WTC11 (cell line): ENCODE measurements around the gene ALG14. TPM values are rescaled to one million over a fixed set of nuclear protein-coding genes. Genes with fewer than 3 reads are reported as not detected.

Source experiments
- ATAC-seq: fragments of 200-7000 bp; cut with Tn5 transposase; 2 replicates; pipeline ENCODE4 v1.10.0; 2021; ENCODE audit warnings: mild to moderate bottlenecking, moderate library complexity
- CTCF ChIA-PET: fragments of 300-600 bp; sonication (Branson Sonifier 250); formaldehyde crosslinking; loops from one replicate; lab custom pipeline; 2021; ENCODE audit warnings: antibody characterized with exemption; lab: Charles Lee
- POLR2A ChIA-PET: fragments of 350-600 bp; sonication (Branson Sonifier 250); formaldehyde crosslinking; loops from one replicate; lab custom pipeline; 2021; ENCODE audit warnings: antibody characterized with exemption; lab: Charles Lee
- DNase-seq: peaks from one replicate; pipeline ENCODE4 v3.0.0; 2021; ENCODE audit warnings: low spot score
- H3K27ac Mint-ChIP-seq: 2 replicates; pipeline ENCODE4 v1.8.0; 2021; ENCODE audit warnings: mixed read lengths
- H3K27me3 Mint-ChIP-seq: 2 replicates; pipeline ENCODE4 v1.8.0; 2021; ENCODE audit warnings: low read depth, mild to moderate bottlenecking, moderate library complexity, mixed read lengths
- H3K36me3 Mint-ChIP-seq: 2 replicates; pipeline ENCODE4 v1.8.0; 2021; ENCODE audit warnings: mixed read lengths
- H3K4me1 Mint-ChIP-seq: 2 replicates; pipeline ENCODE4 v1.8.0; 2022; ENCODE audit warnings: mixed read lengths
- H3K4me3 Mint-ChIP-seq: 2 replicates; pipeline ENCODE4 v1.8.0; 2021; ENCODE audit warnings: mild to moderate bottlenecking, moderate library complexity, mixed read lengths
- H3K9me3 Mint-ChIP-seq: 2 replicates; pipeline ENCODE4 v1.8.0; 2021; ENCODE audit warnings: mixed read lengths
- ETV6 ChIP-seq: sonication (generic); formaldehyde crosslinking; IDR thresholded peaks from 2 replicates; pipeline ENCODE4 v1.8.1; 2022; ENCODE audit warnings: mild to moderate bottlenecking, missing genetic modification reagents
- JAZF1 ChIP-seq: fragments of 250-450 bp; sonication (Bioruptor Pico); IDR thresholded peaks from 2 replicates; pipeline ENCODE4 v1.9.0; 2021; ENCODE audit warnings: moderate library complexity, mild to moderate bottlenecking, inconsistent platforms
- NR1H2 ChIP-seq: sonication (generic); formaldehyde crosslinking; IDR thresholded peaks from 2 replicates; pipeline ENCODE4 v1.9.0; 2021; ENCODE audit warnings: mild to moderate bottlenecking, moderate library complexity, missing genetic modification reagents
- PRRX2 ChIP-seq: fragments of 250-450 bp; sonication (Bioruptor Pico); IDR thresholded peaks from 2 replicates; pipeline ENCODE4 v1.8.0; 2021; ENCODE audit warnings: mild to moderate bottlenecking
- ZNF138 ChIP-seq: sonication (generic); formaldehyde crosslinking; conservative IDR thresholded peaks from 2 replicates; pipeline ENCODE4 v1.8.1; 2022; ENCODE audit warnings: mild to moderate bottlenecking, moderate library complexity, missing genetic modification reagents
- ZNF232 ChIP-seq: sonication (generic); formaldehyde crosslinking; IDR thresholded peaks from 2 replicates; pipeline ENCODE4 v1.8.0; 2022; ENCODE audit warnings: mild to moderate bottlenecking, missing genetic modification reagents
- ZNF317 ChIP-seq: sonication (generic); formaldehyde crosslinking; IDR thresholded peaks from 2 replicates; pipeline ENCODE4 v1.8.1; 2023; ENCODE audit warnings: low read depth, mild to moderate bottlenecking, moderate library complexity, missing genetic modification reagents, borderline replicate concordance
- total RNA-seq: library from RNA; stranded (reverse); gene quantifications from 3 replicates; pipeline ENCODE4 v1.2.3, GENCODE V29; 2021
- TF ChIP-seq, protein P1 (sequence below): fragments of 250-450 bp; sonication (Bioruptor Pico); IDR thresholded peaks from 2 replicates; pipeline ENCODE4 v2.1.2; 2022; ENCODE audit warnings: mild to moderate bottlenecking, moderate library complexity
- TF ChIP-seq, protein P2 (sequence below): sonication (generic); formaldehyde crosslinking; IDR thresholded peaks from 2 replicates; pipeline ENCODE4 v1.8.1; 2022; ENCODE audit warnings: low read depth, mild to moderate bottlenecking, moderate library complexity, missing genetic modification reagents, borderline replicate concordance
- TF ChIP-seq, protein P3 (sequence below): sonication (generic); formaldehyde crosslinking; IDR thresholded peaks from 2 replicates; pipeline ENCODE4 v1.8.1; 2023; ENCODE audit warnings: mild to moderate bottlenecking, missing genetic modification reagents
- TF ChIP-seq, protein P4 (sequence below): sonication (generic); formaldehyde crosslinking; IDR thresholded peaks from 2 replicates; pipeline ENCODE4 v1.8.1; 2022; ENCODE audit warnings: mild to moderate bottlenecking, missing genetic modification reagents, moderate library complexity, borderline replicate concordance
- TF ChIP-seq, protein P5 (sequence below): fragments of 250-450 bp; sonication (Bioruptor Pico); conservative IDR thresholded peaks from 2 replicates; pipeline ENCODE4 v1.9.0; 2021; ENCODE audit warnings: mild to moderate bottlenecking
- TF ChIP-seq, protein P6 (sequence below): sonication (generic); formaldehyde crosslinking; IDR thresholded peaks from 2 replicates; pipeline ENCODE4 v1.8.0; 2023; ENCODE audit warnings: missing genetic modification reagents
- TF ChIP-seq, protein P7 (sequence below): sonication (generic); formaldehyde crosslinking; IDR thresholded peaks from 2 replicates; pipeline ENCODE4 v1.8.1; 2022; ENCODE audit warnings: mild to moderate bottlenecking, moderate library complexity, missing genetic modification reagents
- TF ChIP-seq, protein P8 (sequence below): sonication (generic); formaldehyde crosslinking; IDR thresholded peaks from 2 replicates; pipeline ENCODE4 v1.8.1; 2023; ENCODE audit warnings: mild to moderate bottlenecking, missing genetic modification reagents, moderate library complexity

Gene ALG14
- total RNA-seq, 1 experiment from 2014 or later, result 2.3 TPM

DNA sequence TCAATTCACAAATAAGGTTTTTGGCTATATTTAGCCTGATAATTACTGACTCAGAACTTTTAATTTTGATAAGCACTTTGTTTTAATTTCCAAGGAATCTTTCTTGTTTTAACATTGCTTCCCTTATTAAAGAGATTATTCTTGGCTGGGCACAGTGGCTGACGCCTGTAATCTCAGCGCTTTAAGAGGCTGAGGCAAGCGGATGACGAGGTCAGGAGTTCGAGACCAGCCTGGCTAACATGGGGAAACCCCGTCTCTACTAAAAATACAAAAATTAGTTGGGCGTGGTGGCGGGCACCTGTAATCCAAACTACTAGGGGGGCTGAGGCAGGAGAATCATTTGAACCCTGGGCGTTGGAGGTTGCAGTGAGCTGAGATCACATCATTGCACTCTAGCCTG is 13.8 kb downstream of the ALG14 start:
- no peak overlapping the region for H3K27ac Mint-ChIP-seq
- peaks cover 5% of the 10 kb centered on the region for H3K9me3 Mint-ChIP-seq
- H3K36me3 Mint-ChIP-seq, result no peaks in the 10 kb centered on the region
- ChIA-PET CTCF (interaction anchor here (0.7 to 1.3 kb wide), 4 partner anchors 16 to 175 kb away, joined by 3 to 10 read pairs (median 7); partner anchors contain the start of gene RWDD3), POLR2A (interaction anchor here (0.6 kb wide), 1 partner anchor 72 kb away, joined by 3 read pairs; no protein-coding TSS in a partner anchor)
- no peak overlapping the region for H3K4me3 Mint-ChIP-seq
- no peaks in the 10 kb centered on the region; the same call in 1 of the 2 replicates for H3K27me3 Mint-ChIP-seq
- no peaks in the 10 kb centered on the region for H3K4me1 Mint-ChIP-seq
- no peak for DNase-seq
- no peak for TF ChIP-seq ZNF317
- no peak for ATAC-seq

DNA sequence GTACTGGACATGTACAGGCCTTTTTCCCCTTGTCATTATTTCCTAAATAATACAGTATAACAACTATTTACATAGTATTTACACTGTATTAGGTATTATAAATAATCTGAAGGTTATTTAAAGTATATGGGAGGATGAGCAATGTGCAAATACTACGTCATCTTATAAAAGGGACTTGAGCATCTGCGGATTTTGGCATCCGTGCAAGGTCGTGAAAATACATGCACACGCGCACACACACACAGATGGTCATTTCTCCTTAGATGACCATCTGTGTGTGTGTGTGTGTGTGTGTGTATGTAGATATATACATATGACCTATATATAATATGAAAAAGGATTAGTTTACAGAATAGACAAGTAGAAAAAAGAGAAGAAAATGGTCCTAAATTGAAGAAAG is 15.4 kb downstream of the ALG14 start:
- no peaks in the 10 kb centered on the region for H3K4me1 Mint-ChIP-seq
- ChIA-PET POLR2A (no interaction called here), CTCF (interaction anchor here (1.6 kb wide), 1 partner anchor 14 kb away, joined by 7 read pairs; no protein-coding TSS in a partner anchor)
- H3K27ac Mint-ChIP-seq, result no peak overlapping the region
- TF ChIP-seq, protein P1, sequence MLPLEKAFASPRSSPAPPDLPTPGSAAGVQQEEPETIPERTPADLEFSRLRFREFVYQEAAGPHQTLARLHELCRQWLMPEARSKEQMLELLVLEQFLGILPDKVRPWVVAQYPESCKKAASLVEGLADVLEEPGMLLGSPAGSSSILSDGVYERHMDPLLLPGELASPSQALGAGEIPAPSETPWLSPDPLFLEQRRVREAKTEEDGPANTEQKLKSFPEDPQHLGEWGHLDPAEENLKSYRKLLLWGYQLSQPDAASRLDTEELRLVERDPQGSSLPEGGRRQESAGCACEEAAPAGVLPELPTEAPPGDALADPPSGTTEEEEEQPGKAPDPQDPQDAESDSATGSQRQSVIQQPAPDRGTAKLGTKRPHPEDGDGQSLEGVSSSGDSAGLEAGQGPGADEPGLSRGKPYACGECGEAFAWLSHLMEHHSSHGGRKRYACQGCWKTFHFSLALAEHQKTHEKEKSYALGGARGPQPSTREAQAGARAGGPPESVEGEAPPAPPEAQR (CRISPR knock-in tag), result no peak
- TF ChIP-seq, protein P2, sequence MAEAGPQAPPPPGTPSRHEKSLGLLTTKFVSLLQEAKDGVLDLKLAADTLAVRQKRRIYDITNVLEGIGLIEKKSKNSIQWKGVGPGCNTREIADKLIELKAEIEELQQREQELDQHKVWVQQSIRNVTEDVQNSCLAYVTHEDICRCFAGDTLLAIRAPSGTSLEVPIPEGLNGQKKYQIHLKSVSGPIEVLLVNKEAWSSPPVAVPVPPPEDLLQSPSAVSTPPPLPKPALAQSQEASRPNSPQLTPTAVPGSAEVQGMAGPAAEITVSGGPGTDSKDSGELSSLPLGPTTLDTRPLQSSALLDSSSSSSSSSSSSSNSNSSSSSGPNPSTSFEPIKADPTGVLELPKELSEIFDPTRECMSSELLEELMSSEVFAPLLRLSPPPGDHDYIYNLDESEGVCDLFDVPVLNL (CRISPR knock-in tag), result no peak
- TF ChIP-seq, protein P3, sequence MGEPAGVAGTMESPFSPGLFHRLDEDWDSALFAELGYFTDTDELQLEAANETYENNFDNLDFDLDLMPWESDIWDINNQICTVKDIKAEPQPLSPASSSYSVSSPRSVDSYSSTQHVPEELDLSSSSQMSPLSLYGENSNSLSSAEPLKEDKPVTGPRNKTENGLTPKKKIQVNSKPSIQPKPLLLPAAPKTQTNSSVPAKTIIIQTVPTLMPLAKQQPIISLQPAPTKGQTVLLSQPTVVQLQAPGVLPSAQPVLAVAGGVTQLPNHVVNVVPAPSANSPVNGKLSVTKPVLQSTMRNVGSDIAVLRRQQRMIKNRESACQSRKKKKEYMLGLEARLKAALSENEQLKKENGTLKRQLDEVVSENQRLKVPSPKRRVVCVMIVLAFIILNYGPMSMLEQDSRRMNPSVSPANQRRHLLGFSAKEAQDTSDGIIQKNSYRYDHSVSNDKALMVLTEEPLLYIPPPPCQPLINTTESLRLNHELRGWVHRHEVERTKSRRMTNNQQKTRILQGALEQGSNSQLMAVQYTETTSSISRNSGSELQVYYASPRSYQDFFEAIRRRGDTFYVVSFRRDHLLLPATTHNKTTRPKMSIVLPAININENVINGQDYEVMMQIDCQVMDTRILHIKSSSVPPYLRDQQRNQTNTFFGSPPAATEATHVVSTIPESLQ, result no peak
- TF ChIP-seq, protein P4, sequence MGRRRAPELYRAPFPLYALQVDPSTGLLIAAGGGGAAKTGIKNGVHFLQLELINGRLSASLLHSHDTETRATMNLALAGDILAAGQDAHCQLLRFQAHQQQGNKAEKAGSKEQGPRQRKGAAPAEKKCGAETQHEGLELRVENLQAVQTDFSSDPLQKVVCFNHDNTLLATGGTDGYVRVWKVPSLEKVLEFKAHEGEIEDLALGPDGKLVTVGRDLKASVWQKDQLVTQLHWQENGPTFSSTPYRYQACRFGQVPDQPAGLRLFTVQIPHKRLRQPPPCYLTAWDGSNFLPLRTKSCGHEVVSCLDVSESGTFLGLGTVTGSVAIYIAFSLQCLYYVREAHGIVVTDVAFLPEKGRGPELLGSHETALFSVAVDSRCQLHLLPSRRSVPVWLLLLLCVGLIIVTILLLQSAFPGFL (CRISPR knock-in tag), result no peak
- TF ChIP-seq, protein P5, sequence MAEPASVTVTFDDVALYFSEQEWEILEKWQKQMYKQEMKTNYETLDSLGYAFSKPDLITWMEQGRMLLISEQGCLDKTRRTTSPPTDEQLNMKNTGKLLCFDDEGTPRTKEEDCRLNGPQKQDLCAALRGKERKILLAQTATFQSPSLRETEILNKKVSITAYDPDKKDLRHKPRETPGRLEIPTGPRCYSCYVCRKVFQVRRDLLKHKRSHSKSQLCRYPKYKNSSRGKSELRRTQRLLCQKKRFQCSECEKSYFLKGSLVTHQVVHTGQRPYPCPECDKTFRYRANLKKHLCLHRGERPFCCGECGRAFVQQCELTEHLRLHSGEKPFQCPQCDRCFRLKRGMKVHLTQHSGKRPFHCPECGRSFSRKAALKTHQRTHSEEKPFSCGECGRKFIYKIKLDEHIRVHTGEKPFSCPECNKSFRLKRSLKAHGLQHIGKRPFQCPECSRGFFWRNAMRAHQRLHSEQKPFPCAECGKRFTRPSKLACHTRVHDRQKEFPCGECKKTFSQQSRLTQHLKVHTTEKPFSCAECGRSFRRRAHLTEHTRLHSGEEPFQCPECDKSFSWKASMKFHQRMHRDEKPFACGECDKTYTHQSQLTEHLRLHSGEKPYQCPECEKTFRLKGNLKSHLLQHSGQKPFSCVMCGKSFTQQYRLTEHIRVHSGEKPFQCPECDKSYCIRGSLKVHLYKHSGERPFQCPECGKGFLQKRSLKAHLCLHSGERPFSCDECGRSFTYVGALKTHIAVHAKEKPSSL (CRISPR knock-in tag), result no peak
- TF ChIP-seq, protein P6, sequence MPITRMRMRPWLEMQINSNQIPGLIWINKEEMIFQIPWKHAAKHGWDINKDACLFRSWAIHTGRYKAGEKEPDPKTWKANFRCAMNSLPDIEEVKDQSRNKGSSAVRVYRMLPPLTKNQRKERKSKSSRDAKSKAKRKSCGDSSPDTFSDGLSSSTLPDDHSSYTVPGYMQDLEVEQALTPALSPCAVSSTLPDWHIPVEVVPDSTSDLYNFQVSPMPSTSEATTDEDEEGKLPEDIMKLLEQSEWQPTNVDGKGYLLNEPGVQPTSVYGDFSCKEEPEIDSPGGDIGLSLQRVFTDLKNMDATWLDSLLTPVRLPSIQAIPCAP (CRISPR knock-in tag), result no peak
- no peak for TF ChIP-seq ZNF232
- TF ChIP-seq ZNF138 (CRISPR knock-in tag), result no peak
- TF ChIP-seq, protein P7, sequence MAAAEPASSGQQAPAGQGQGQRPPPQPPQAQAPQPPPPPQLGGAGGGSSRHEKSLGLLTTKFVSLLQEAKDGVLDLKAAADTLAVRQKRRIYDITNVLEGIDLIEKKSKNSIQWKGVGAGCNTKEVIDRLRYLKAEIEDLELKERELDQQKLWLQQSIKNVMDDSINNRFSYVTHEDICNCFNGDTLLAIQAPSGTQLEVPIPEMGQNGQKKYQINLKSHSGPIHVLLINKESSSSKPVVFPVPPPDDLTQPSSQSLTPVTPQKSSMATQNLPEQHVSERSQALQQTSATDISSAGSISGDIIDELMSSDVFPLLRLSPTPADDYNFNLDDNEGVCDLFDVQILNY (CRISPR knock-in tag), result no peak
- no peak for TF ChIP-seq PRRX2 (CRISPR knock-in tag)
- TF ChIP-seq NR1H2 (CRISPR knock-in tag), result no peak
- TF ChIP-seq JAZF1 (CRISPR knock-in tag), result no peak
- TF ChIP-seq ZNF317, result no peak
- TF ChIP-seq, protein P8, sequence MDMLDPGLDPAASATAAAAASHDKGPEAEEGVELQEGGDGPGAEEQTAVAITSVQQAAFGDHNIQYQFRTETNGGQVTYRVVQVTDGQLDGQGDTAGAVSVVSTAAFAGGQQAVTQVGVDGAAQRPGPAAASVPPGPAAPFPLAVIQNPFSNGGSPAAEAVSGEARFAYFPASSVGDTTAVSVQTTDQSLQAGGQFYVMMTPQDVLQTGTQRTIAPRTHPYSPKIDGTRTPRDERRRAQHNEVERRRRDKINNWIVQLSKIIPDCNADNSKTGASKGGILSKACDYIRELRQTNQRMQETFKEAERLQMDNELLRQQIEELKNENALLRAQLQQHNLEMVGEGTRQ (CRISPR knock-in tag), result no peak
- no peak for TF ChIP-seq ETV6 (CRISPR knock-in tag)
- no peak for DNase-seq
- H3K4me3 Mint-ChIP-seq, result no peak overlapping the region
- peaks cover 5% of the 10 kb centered on the region for H3K9me3 Mint-ChIP-seq
- no peaks in the 10 kb centered on the region; the same call in 1 of the 2 replicates for H3K27me3 Mint-ChIP-seq
- no peak for ATAC-seq
- no peaks in the 10 kb centered on the region for H3K36me3 Mint-ChIP-seq
